Pancreas (tissue), 10 donors: ENCODE data around the gene RIN2. TPM values are rescaled to one million over a fixed set of nuclear protein-coding genes. Genes with fewer than 3 reads are reported as not detected.

ENCODE experiments used
- ATAC-seq, 4 donors: fragments of 200-7000 bp; cut with Tn5 transposase; one replicate each; pipeline versions ENCODE4 v1.8.0 to v1.9.1; 2020; ENCODE audit warnings: mild to moderate bottlenecking in 4 of 4, moderate library complexity in 4 of 4
- DNase-seq, 6 donors: peaks; one replicate each; pipeline ENCODE4 v3.0.0-alpha.2; 2020
- FAIRE-seq: peaks from 2 replicates; lab custom pipeline; 2012; peaks lifted over from hg19 to GRCh38; lab: Jason Lieb, UNC
- H3K27ac ChIP-seq, 4 donors: fragments of 200-600 bp; sonication (generic); 1 replicate in 3 of 4; 2 replicates in 1 of 4; pipeline versions ENCODE4 v1.5.0 to v1.8.0; 2020
- H3K27me3 ChIP-seq, 4 donors: fragments of 200-600 bp; one replicate each; pipeline ENCODE4 v1.8.0; 2021
- H3K36me3 ChIP-seq, 3 donors: fragments of 200-600 bp; sonication (generic) in 1 of 3; one replicate each; pipeline versions ENCODE4 v1.5.0 to v1.8.0; 2020 to 2021
- H3K4me1 ChIP-seq, 3 donors: fragments of 200-600 bp; one replicate each; pipeline ENCODE4 v1.8.0; 2021
- H3K4me3 ChIP-seq, 4 donors: fragments of 200-600 bp; sonication (generic) in 2 of 4; one replicate each; pipeline versions ENCODE4 v1.5.0 to v1.8.0; 2020 to 2021
- H3K9me3 ChIP-seq, 4 donors: fragments of 200-600 bp; one replicate each; pipeline ENCODE4 v1.8.0; 2021
- WGBS, 2 donors: extraction: QIAGEN DNeasy Blood & Tissue Kit; methylation state at CpG; one replicate each; pipeline ENCODE4 v1.1.7; 2013; 5-methylcytosine and 5-hydroxymethylcytosine counted together
- intact Hi-C, 3 donors: fragments of 100-400 bp; cut with DNase I; formaldehyde crosslinking; loops; one replicate each; pipeline versions ENCODE4 v1.11.1 to v1.14.2; 2022
- polyA plus RNA-seq, 2 donors: library from polyadenylated mRNA; stranded (reverse); fragments of 200-250 nt; gene quantifications; one replicate each; pipeline ENCODE4 v1.2.3, GENCODE V29; 2013
- total RNA-seq, 6 donors: library from RNA; stranded (reverse); fragmentation: NEBNext Ultra II Directional in 4 of 6; extraction: Animal tissue kit (Norgen Biotek cat#: 25700) in 4 of 6; gene quantifications; one replicate each; pipeline versions ENCODE4 v1.2.1 to v1.2.4, GENCODE V29; 2021 to 2023
- TF ChIP-seq, protein P1 (sequence below), 4 donors: fragments of 200-600 bp; sonication (generic) in 3 of 4; IDR thresholded peaks; one replicate each; pipeline versions ENCODE4 v1.5.0 to v1.8.0; 2021; ENCODE audit warnings: antibody characterized with exemption in 4 of 4
- donor health status: healthy with polysubstance abuse.
- donor health status: DM: no; HTN: no; CAD: no; lungs with moderate emphysema.
- donor health status: DM: no; HTN: no; CAD: no.
- donor health status: control.
- donor health status: control.
- donor health status: Bipolar disorder and iron deficiency.
- donor health status: DM: yes; HTN: yes; CAD: no.
- donor health status: DM: no; HTN: no; CAD: no.
- donor health status: DM: no; HTN: no; CAD: no.
- donor health status: DM: yes; HTN: yes; CAD: no.

The RIN2 gene
- total and polyA plus RNA-seq, 8 donors: 10.2 to 42.6 (median 21.6) TPM

DNA sequence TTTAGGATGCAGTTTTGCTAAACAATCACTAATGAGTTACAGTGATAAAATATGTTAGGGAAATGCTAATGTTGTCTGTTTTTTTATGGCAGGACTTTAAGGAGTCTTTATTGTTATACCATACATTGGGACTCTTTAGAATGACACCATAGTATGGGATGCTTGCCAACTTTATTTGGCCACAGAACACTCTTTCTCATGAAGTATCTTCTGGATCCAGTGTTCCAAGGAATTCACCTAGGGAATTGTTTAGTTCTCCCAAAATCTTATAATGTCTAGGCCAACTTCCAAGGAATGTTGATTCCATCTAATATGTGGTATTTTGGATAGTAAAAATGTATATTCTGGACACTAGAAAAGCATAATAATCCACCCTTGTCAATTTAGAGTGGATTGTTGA lies 3.3 kb downstream of the RIN2 start:
- intact Hi-C loops: no loop called here
- FAIRE-seq: no peak
- no peak overlapping the region for H3K27ac ChIP-seq

DNA sequence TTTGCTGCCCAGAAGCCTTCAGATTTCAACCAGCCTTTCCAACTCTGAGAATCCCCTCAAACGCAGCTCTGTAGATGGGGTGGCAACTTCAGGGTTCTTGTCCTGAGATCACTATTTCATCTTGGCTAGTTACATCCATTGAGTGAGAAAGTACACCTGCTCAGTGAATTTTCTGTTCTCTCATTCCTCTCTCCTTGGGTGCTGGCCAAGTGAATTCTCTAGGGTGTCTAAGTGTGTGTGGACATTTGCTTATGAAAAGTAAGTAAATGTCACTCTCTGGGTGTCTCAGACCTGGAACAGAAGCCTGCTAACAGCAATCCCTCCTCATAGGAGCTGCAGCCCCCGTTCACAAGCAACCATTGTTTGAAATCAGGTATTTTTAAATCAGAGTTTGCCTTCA lies 3.8 kb downstream of the RIN2 start:
- ATAC-seq (no peak), DNase-seq (no peak), FAIRE-seq (no peak)
- H3K27ac ChIP-seq: no peak overlapping the region
- H3K36me3 ChIP-seq: no peaks in the 10 kb centered on the region
- H3K27me3 ChIP-seq: no peaks in the 10 kb centered on the region
- peaks cover 0 to 15% (median 2%) of the 10 kb centered on the region in 3 donors for H3K4me1 ChIP-seq
- no peak overlapping the region for H3K4me3 ChIP-seq
- TF ChIP-seq, protein P1, sequence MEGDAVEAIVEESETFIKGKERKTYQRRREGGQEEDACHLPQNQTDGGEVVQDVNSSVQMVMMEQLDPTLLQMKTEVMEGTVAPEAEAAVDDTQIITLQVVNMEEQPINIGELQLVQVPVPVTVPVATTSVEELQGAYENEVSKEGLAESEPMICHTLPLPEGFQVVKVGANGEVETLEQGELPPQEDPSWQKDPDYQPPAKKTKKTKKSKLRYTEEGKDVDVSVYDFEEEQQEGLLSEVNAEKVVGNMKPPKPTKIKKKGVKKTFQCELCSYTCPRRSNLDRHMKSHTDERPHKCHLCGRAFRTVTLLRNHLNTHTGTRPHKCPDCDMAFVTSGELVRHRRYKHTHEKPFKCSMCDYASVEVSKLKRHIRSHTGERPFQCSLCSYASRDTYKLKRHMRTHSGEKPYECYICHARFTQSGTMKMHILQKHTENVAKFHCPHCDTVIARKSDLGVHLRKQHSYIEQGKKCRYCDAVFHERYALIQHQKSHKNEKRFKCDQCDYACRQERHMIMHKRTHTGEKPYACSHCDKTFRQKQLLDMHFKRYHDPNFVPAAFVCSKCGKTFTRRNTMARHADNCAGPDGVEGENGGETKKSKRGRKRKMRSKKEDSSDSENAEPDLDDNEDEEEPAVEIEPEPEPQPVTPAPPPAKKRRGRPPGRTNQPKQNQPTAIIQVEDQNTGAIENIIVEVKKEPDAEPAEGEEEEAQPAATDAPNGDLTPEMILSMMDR (IDR thresholded peaks at IDR 0.05): no peak
- H3K9me3 ChIP-seq: no peaks in the 10 kb centered on the region
- intact Hi-C loops: no loop called here
- 26% methylated on average over 2 of the region's 2 CpGs for WGBS, 2 donors

More for the DNA sequence above, 3.3 kb downstream of the RIN2 start:
- H3K4me1 ChIP-seq: peaks cover 0 to 19% (median 4%) of the 10 kb centered on the region in 3 donors
- TF ChIP-seq, protein P1 (IDR thresholded peaks at IDR 0.05): no peak
- no peaks in the 10 kb centered on the region for H3K9me3 ChIP-seq
- DNase-seq (no peak), ATAC-seq (no peak)
- H3K4me3 ChIP-seq: no peak overlapping the region
- H3K27me3 ChIP-seq: no peaks in the 10 kb centered on the region
- H3K36me3 ChIP-seq: no peaks in the 10 kb centered on the region

DNA sequence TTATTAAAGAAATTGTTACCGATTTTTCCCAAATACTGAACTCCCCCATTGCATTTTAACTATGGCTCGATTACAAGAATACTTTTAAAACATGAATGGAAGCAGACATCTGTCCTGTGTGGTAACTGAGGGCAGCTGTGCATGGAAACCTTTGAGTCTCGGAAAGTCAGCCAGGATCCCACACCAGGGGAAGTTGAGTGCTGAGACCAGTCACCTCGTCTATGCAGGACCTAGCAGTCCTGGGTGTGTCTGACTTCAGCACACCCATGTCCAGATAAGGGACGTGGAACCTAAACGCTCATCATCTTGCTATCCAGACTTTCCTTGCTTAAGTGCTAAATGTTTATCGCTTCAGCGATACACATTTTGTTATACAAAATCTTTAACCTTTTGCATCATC lies 6.1 kb downstream of the RIN2 start:
- no peak for FAIRE-seq

DNA sequence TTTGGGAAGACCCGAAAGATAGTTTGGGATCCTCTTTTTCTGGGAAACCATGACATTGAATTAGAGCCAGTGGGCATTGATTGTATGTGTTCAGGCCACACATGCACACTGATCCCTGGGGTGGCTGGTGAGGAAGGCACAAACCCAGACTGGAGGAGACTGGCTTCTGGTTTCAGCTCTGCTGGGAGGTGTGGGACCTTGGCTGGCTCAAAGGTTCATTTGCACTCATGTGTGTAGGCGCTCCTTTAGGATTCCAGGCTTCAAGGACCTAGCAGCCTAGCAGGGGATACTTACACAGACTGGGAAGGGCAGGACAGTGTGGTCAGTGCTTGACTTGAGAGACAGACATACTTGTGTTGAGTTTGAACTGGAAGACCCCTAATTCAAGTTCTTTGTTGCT lies 7.2 kb downstream of the RIN2 start:
- H3K4me1 ChIP-seq: peaks cover 0 to 7% (median 0%) of the 10 kb centered on the region in 3 donors
- 93 to 96% methylated on average over 2 of the region's 2 CpGs for WGBS, 2 donors
- H3K27me3 ChIP-seq: no peaks in the 10 kb centered on the region
- DNase-seq: no peak
- intact Hi-C loops: no loop called here
- FAIRE-seq: no peak
- no peak overlapping the region for H3K27ac ChIP-seq
- no peak for ATAC-seq
- TF ChIP-seq, protein P1 (IDR thresholded peaks at IDR 0.05): no peak
- no peaks in the 10 kb centered on the region for H3K9me3 ChIP-seq
- H3K4me3 ChIP-seq: no peak overlapping the region
- H3K36me3 ChIP-seq: no peaks in the 10 kb centered on the region

More for the DNA sequence above, 6.1 kb downstream of the RIN2 start:
- ATAC-seq (no peak), DNase-seq (no peak)
- TF ChIP-seq, protein P1 (IDR thresholded peaks at IDR 0.05): no peak
- no peaks in the 10 kb centered on the region for H3K27me3 ChIP-seq
- H3K9me3 ChIP-seq: no peaks in the 10 kb centered on the region
- 80 to 82% methylated on average over 8 of the region's 8 CpGs for WGBS, 2 donors
- no peak overlapping the region for H3K4me3 ChIP-seq
- H3K4me1 ChIP-seq: peaks cover 0 to 14% (median 0%) of the 10 kb centered on the region in 3 donors
- intact Hi-C loops: no loop called here
- no peak overlapping the region for H3K27ac ChIP-seq
- no peaks in the 10 kb centered on the region for H3K36me3 ChIP-seq

DNA sequence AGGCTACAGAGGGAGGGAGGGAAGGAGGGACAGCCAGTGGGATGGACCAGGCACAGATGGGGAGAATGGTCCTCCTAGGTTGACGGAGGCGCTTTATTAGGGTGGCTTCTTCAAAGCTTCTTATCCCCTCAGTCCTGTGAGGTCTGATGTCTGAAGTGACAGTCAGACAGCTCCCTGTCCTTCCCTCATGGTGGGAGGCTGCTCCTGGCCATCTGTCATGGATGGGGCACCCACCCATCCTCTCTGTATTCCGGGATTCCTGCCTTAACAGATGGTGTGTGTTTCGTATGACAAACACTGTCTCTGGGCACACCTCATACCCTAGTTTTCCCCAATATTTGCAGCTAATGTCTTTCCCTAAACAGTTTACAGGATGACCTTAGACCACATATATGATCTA lies 7.9 kb downstream of the RIN2 start:
- TF ChIP-seq, protein P1 (IDR thresholded peaks at IDR 0.05): no peak
- Histone ChIP-seq H3K27me3 (no peaks in the 10 kb centered on the region), H3K4me1 (peaks cover 0 to 5% (median 0%) of the 10 kb centered on the region in 3 donors), H3K4me3 (no peak overlapping the region), H3K9me3 (no peaks in the 10 kb centered on the region), H3K36me3 (no peaks in the 10 kb centered on the region), H3K27ac (no peak overlapping the region)
- no peak for FAIRE-seq
- DNase-seq: no peak
- 89 to 93% methylated on average over 4 of the region's 4 CpGs for WGBS, 2 donors
- intact Hi-C loops: no loop called here
- no peak for ATAC-seq
